ENCODE measurements around the gene PRSS36. TPM values are rescaled to one million over a fixed set of nuclear protein-coding genes. Genes with fewer than 3 reads are reported as not detected.
"Not testable (repeated sequence)": the region's sequence is repeated elsewhere in the genome, so short reads cannot be mapped to it uniquely, and the experiment has no call there.

PRSS36 gene
- total RNA-seq, 1 donor from 2014 or later, result 2.2 TPM

- intact Hi-C loops (cut with DNase I), result no loop called here
- DNase-seq (no peak), ATAC-seq (ENCODE audit: poor library complexity) (peak; percentile 23)
Measured at GRCh38 chr16:31112711-31113110, 37.2 kb downstream of the PRSS36 start.

GRCh38 chr16:31111881-31112466 lies 37.9 kb downstream of the PRSS36 start:
- no peak for DNase-seq
- ATAC-seq (ENCODE audit: poor library complexity), result no peak
- intact Hi-C loops (cut with DNase I), result no loop called here

- ATAC-seq (ENCODE audit: poor library complexity) (no peak), DNase-seq (no peak)
- intact Hi-C loops (cut with DNase I), result no loop called here
Measured at GRCh38 chr16:31110106-31111034, 39.5 kb downstream of the PRSS36 start.

- DNase-seq (no peak), ATAC-seq (ENCODE audit: poor library complexity) (no peak)
- intact Hi-C loops (cut with DNase I), result no loop called here
Measured at GRCh38 chr16:31109622-31110021, 40.2 kb downstream of the PRSS36 start.

- DNase-seq (peak; percentile 45), ATAC-seq (ENCODE audit: poor library complexity) (no peak)
- intact Hi-C loops (cut with DNase I), result no loop called here
Measured at GRCh38 chr16:31108794-31109558, 40.9 kb downstream of the PRSS36 start.

GRCh38 chr16:31108035-31108793 lies 41.7 kb downstream of the PRSS36 start, which contains the start of gene BCKDK:
Gene BCKDK (plus strand): TSS chr16:31108386. CDS start chr16:31109224, 838 bp downstream.
- DNase-seq (peak; percentile 90), ATAC-seq (ENCODE audit: poor library complexity) (peak; percentile 83)
- intact Hi-C loops (cut with DNase I), result no loop called here

- no peak for ATAC-seq (ENCODE audit: poor library complexity)
- intact Hi-C loops (cut with DNase I), result no loop called here
Measured at GRCh38 chr16:31107465-31107867, 42.4 kb downstream of the PRSS36 start.

GRCh38 chr16:31106509-31107464 lies 43.1 kb downstream of the PRSS36 start:
- DNase-seq, result no peak
- intact Hi-C loops (cut with DNase I), result no loop called here
- ATAC-seq (ENCODE audit: poor library complexity), result no peak

More at GRCh38 chr16:31107465-31107867, 42.4 kb downstream of the PRSS36 start:
- DNase-seq, result no peak

GRCh38 chr16:31105677-31106213 lies 44.1 kb downstream of the PRSS36 start:
- DNase-seq (peak; percentile 94), ATAC-seq (ENCODE audit: poor library complexity) (peak; percentile 93)
- intact Hi-C loops (cut with DNase I), result no loop called here

- DNase-seq; intact Hi-C loops (cut with DNase I); ATAC-seq (ENCODE audit: poor library complexity): not testable (repeated sequence)
Measured at GRCh38 chr16:31100876-31101641, 48.8 kb downstream of the PRSS36 start.

- intact Hi-C loops (cut with DNase I), result no loop called here
- no peak for ATAC-seq (ENCODE audit: poor library complexity)
Measured at GRCh38 chr16:31099860-31100638, 49.8 kb downstream of the PRSS36 start.

GRCh38 chr16:31094424-31095120 lies 55.3 kb downstream of the PRSS36 start, which contains the start of gene VKORC1:
Gene VKORC1 (minus strand): TSS chr16:31094797. CDS start chr16:31094729, 68 bp downstream.
- intact Hi-C loops (cut with DNase I), result no loop called here
- ATAC-seq (ENCODE audit: poor library complexity), result peak; percentile 97
- DNase-seq, result peak; percentile 98

More at GRCh38 chr16:31099860-31100638, 49.8 kb downstream of the PRSS36 start:
- DNase-seq, result no peak

GRCh38 chr16:31094088-31094423 lies 55.8 kb downstream of the PRSS36 start:
- DNase-seq (peak; percentile 51), ATAC-seq (ENCODE audit: poor library complexity) (peak; percentile 21)
- intact Hi-C loops (cut with DNase I), result no loop called here

GRCh38 chr16:31093132-31093703 lies 56.6 kb downstream of the PRSS36 start:
- intact Hi-C loops (cut with DNase I), result no loop called here

GRCh38 chr16:31092330-31092729 lies 57.5 kb downstream of the PRSS36 start:
- DNase-seq (no peak), ATAC-seq (ENCODE audit: poor library complexity) (no peak)
- intact Hi-C loops (cut with DNase I), result no loop called here

More at GRCh38 chr16:31093132-31093703, 56.6 kb downstream of the PRSS36 start:
- ATAC-seq (ENCODE audit: poor library complexity), result no peak
- no peak for DNase-seq
